Adipocyte (in vitro differentiated cells): ENCODE measurements around the gene FAM13C.
"Not testable (repeated sequence)": the region's sequence is repeated elsewhere in the genome, so short reads cannot be mapped to it uniquely, and the experiment has no call there.

Experiments
- DNase-seq: peaks from one replicate; pipeline ENCODE4 v3.0.0-alpha.2; 2015; ENCODE audit warnings: low read depth
- H3K27me3 ChIP-seq: replicated peaks from 2 replicates; pipeline ENCODE4 v1.7.0; 2013; ENCODE audit warnings: mild to moderate bottlenecking, low read length, moderate library complexity; ENCODE audit not compliant: control insufficient read depth, insufficient read depth
- H3K36me3 ChIP-seq: 2 replicates; pipeline ENCODE4 v1.7.0; 2013; ENCODE audit warnings: low read length, mild to moderate bottlenecking, moderate library complexity; ENCODE audit not compliant: control insufficient read depth, insufficient read depth, severe bottlenecking
- H3K4me1 ChIP-seq: 2 replicates; pipeline ENCODE4 v1.7.0; 2013; ENCODE audit warnings: mild to moderate bottlenecking, low read length, moderate library complexity; ENCODE audit not compliant: control insufficient read depth, insufficient read depth
- H3K4me3 ChIP-seq: 2 replicates; pipeline ENCODE4 v1.7.0; 2013; ENCODE audit warnings: mild to moderate bottlenecking, low read length, moderate library complexity
- H3K9ac ChIP-seq: 2 replicates; pipeline ENCODE4 v1.7.0; 2013; ENCODE audit warnings: mild to moderate bottlenecking, low read length, moderate library complexity
- H3K9me3 ChIP-seq: 2 replicates; pipeline ENCODE4 v1.7.0; 2013; ENCODE audit warnings: mild to moderate bottlenecking, low read length, moderate library complexity; ENCODE audit not compliant: control insufficient read depth

The FAM13C gene

GRCh38 chr10:59234816-59235429 is 127.4 kb downstream of the FAM13C start:
- peak; percentile 63 for DNase-seq
- Histone ChIP-seq H3K4me3 (no peak overlapping the region), H3K9ac (no peak overlapping the region), H3K36me3 (no peaks in the 10 kb centered on the region), H3K9me3 (no peaks in the 10 kb centered on the region), H3K27me3 (no peaks in the 10 kb centered on the region), H3K4me1 (no peaks in the 10 kb centered on the region)

- H3K4me3 ChIP-seq: no peak overlapping the region
- DNase-seq: no peak
- no peaks in the 10 kb centered on the region for H3K36me3 ChIP-seq
- no peaks in the 10 kb centered on the region for H3K4me1 ChIP-seq
- no peaks in the 10 kb centered on the region for H3K27me3 ChIP-seq
- no peaks in the 10 kb centered on the region for H3K9me3 ChIP-seq
- no peak overlapping the region for H3K9ac ChIP-seq
Measured at GRCh38 chr10:59234194-59234593, 128.2 kb downstream of the FAM13C start.

DNA sequence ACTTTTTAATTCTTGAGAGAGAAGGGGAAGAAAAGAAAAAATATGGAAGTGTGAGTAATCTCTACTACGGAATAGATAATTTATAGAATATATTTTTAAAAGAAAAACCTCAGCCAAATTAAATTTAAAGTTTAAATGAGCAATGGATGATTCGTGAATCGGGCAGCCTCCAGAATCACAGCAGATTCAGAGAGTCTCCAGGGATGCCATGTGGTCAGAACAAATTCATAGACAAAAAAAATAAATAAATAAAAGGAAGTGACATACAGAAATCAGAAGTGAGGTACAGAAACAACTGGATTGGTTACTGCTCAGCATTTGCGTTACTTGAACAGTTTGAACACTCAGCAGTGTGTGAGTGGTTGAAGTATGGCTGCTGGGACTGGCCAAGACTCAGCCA is 132.9 kb downstream of the FAM13C start:
- Histone ChIP-seq H3K4me3 (no peak overlapping the region), H3K36me3 (no peaks in the 10 kb centered on the region), H3K27me3 (no peaks in the 10 kb centered on the region), H3K9ac (no peak overlapping the region), H3K9me3 (no peaks in the 10 kb centered on the region), H3K4me1 (no peaks in the 10 kb centered on the region)
- no peak for DNase-seq

GRCh38 chr10:59227136-59227673 is 135.1 kb downstream of the FAM13C start:
- no peak overlapping the region for H3K4me3 ChIP-seq
- H3K9me3 ChIP-seq: no peaks in the 10 kb centered on the region
- no peaks in the 10 kb centered on the region for H3K27me3 ChIP-seq
- H3K9ac ChIP-seq: no peak overlapping the region
- H3K36me3 ChIP-seq: no peaks in the 10 kb centered on the region
- no peak for DNase-seq
- H3K4me1 ChIP-seq: no peaks in the 10 kb centered on the region

DNA sequence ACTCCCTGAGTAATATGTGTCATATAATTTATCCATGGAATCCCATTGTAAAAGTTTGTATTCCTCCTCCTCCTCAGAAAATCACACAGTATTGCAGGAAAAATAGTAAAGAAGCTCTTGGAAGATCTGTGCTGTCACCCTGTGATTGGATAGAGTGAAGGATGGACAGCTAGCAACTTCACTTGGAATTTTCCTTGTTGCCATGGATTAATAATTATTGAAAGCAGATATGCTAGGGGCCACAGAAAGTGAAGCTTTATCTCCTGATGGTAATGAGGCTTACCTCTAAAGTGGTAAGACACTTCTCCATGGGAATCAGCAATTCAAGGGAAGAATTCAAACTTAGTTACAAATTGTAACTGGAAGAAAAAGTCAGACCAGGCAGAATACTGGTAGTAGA is 137.1 kb downstream of the FAM13C start:
- no peak for DNase-seq
- Histone ChIP-seq H3K9ac (no peak overlapping the region), H3K36me3 (no peaks in the 10 kb centered on the region), H3K9me3 (no peaks in the 10 kb centered on the region), H3K4me1 (no peaks in the 10 kb centered on the region), H3K4me3 (no peak overlapping the region), H3K27me3 (no peaks in the 10 kb centered on the region)

GRCh38 chr10:59223597-59223996 is 138.8 kb downstream of the FAM13C start:
- H3K27me3 ChIP-seq, H3K9me3 ChIP-seq, H3K9ac ChIP-seq, H3K4me3 ChIP-seq, DNase-seq, H3K4me1 ChIP-seq, H3K36me3 ChIP-seq: not testable (repeated sequence)

- H3K9ac ChIP-seq: no peak overlapping the region
- no peaks in the 10 kb centered on the region for H3K9me3 ChIP-seq
- H3K36me3 ChIP-seq: no peaks in the 10 kb centered on the region
- DNase-seq: peak; percentile 10
- no peak overlapping the region for H3K4me3 ChIP-seq
- H3K27me3 ChIP-seq: no peaks in the 10 kb centered on the region
- H3K4me1 ChIP-seq: no peaks in the 10 kb centered on the region
Measured at GRCh38 chr10:59222788-59223187, 139.6 kb downstream of the FAM13C start.

GRCh38 chr10:59216178-59216869 is 146.0 kb downstream of the FAM13C start:
- no peaks in the 10 kb centered on the region for H3K9me3 ChIP-seq
- no peaks in the 10 kb centered on the region for H3K27me3 ChIP-seq
- DNase-seq: no peak
- H3K4me1 ChIP-seq: no peaks in the 10 kb centered on the region
- no peak overlapping the region for H3K4me3 ChIP-seq
- no peak overlapping the region for H3K9ac ChIP-seq
- no peaks in the 10 kb centered on the region for H3K36me3 ChIP-seq

DNA sequence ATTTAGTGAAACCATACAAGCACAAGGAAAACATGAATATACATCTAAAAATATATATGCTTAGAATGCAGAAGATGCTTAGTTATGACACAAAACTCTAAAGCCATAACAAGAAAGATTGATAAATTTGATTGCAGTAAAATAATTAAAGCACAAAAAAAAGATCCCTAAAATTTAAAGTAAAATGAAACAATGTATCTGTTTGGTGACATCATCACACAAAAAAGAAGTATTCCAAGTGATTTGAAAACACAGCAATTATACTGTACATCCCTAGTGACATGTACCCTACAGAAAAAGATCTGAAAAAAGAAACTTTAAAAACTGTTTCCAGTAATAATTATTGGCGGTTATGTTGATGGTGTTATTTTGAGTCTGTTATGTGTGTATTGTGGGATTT is 148.2 kb downstream of the FAM13C start:
- no peak overlapping the region for H3K4me3 ChIP-seq
- H3K4me1 ChIP-seq: no peaks in the 10 kb centered on the region
- DNase-seq: no peak
- H3K27me3 ChIP-seq: no peaks in the 10 kb centered on the region
- no peaks in the 10 kb centered on the region for H3K36me3 ChIP-seq
- no peak overlapping the region for H3K9ac ChIP-seq
- H3K9me3 ChIP-seq: no peaks in the 10 kb centered on the region

DNA sequence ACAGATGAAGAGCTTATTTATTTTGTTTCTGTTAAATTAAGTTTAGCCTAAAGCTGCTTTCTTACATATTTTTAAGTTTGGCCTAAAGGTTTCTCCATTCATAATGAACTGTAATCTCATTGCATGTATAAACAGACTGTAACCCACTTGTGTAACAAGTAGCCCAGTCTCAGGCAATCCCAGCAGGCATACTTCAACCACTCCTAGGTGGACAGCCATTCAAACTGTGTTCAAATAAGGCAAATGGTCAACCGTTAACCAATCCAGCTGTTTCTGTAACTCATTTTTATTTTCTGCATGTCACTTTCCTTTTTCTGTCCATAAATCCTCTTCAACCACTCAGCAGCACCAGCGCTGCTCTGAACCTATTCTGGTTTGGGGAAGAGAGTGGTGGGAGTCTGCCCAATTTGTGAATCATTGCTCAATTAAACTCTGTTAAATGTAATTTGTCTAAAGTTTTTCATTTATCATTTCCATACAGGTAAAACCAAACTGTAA is 150.0 kb downstream of the FAM13C start:
- Histone ChIP-seq H3K9me3 (no peaks in the 10 kb centered on the region), H3K27me3 (no peaks in the 10 kb centered on the region), H3K36me3 (no peaks in the 10 kb centered on the region), H3K9ac (no peak overlapping the region), H3K4me1 (no peaks in the 10 kb centered on the region), H3K4me3 (no peak overlapping the region)
- DNase-seq: no peak

DNA sequence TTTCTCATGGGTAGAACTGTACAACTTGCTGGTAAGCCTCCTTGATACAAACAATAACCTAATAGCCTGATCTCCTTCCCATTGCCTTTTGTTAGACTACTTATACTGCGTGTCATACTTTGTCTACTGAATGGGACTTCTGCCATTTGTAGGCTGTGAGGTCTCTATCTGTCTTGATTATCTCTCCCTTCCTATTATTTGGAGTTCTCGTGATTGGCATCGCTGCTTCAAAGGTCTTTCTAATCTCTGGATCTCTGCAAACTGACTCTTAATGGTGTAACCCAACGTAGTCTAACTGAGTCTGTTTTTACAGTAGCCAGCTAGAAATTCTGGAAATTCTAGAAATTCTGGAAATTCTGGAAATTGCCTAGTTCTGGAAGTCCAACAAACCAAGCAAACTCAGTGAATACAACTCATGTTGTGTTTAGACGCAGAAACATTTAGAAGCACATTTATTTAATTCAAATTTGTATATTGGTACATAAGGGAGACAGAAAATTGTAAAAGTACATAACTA is 156.1 kb downstream of the FAM13C start:
- no peaks in the 10 kb centered on the region for H3K4me1 ChIP-seq
- H3K9me3 ChIP-seq: no peaks in the 10 kb centered on the region
- DNase-seq: no peak

More for the DNA sequence above, 156.1 kb downstream of the FAM13C start:
- no peaks in the 10 kb centered on the region for H3K36me3 ChIP-seq
- H3K9ac ChIP-seq: no peak overlapping the region
- H3K4me3 ChIP-seq: no peak overlapping the region
- H3K27me3 ChIP-seq: no peaks in the 10 kb centered on the region
